Measurements from ENCODE around the gene PFKFB4. TPM values are rescaled to one million over a fixed set of nuclear protein-coding genes. Genes with fewer than 3 reads are reported as not detected.
A peak's percentile ranks its signal among the peaks of the same experiment; 100 is the strongest.

The PFKFB4 gene
- total and polyA plus RNA-seq, 3 experiments from 2014 or later = 1.3 to 2.2 (median 1.8) TPM

GRCh38 chr3:48516571-48516970 is 40.0 kb downstream of the PFKFB4 start:
- H3K27ac ChIP-seq (ENCODE audit: low read depth, low read length) = no peak overlapping the region
- Mint-ChIP-seq H3K4me1 (peaks cover 57 to 68% (median 68%) of the 10 kb centered on the region in 3 donors), H3K27ac (peak overlapping the region in 6 of 8 donors; percentile 50 to 86 (median 71)), H3K27me3 (peaks cover 0 to 1% of the 10 kb centered on the region in 2 donors), H3K4me3 (peak overlapping the region in 5 of 7 donors; percentile 41 to 84 (median 67)), H3K9me3 (no peaks in the 10 kb centered on the region), H3K36me3 (no peaks in the 10 kb centered on the region)
- H3K4me3 ChIP-seq (ENCODE audit: low read length) = peak overlapping the region; percentile 3
- H3K36me3 ChIP-seq (ENCODE audit: insufficient read depth, low read length) = no peaks in the 10 kb centered on the region
- H3K4me1 ChIP-seq (ENCODE audit: insufficient read depth, low read length) = peaks cover 67% of the 10 kb centered on the region
- POLR2A ChIA-PET = interaction anchor here (0.6 kb wide), 1 partner anchor 29 kb away, joined by 3 read pairs; no protein-coding TSS in a partner anchor
- CTCF ChIA-PET = interaction anchor here (2.3 to 2.8 kb wide), 3 partner anchors 32 to 116 kb away, joined by 7 to 13 read pairs (median 9); no protein-coding TSS in a partner anchor
- DNase-seq = no peak
- H3K27me3 ChIP-seq (ENCODE audit: insufficient read depth, low read length, poor library complexity, severe bottlenecking) = no peaks in the 10 kb centered on the region
- no peaks in the 10 kb centered on the region for H3K9me3 ChIP-seq (ENCODE audit: low read length)

GRCh38 chr3:48514431-48515227 is 42.0 kb downstream of the PFKFB4 start:
- H3K9me3 ChIP-seq (ENCODE audit: low read length) = no peaks in the 10 kb centered on the region
- H3K27me3 Mint-ChIP-seq = peaks cover 0 to 7% of the 10 kb centered on the region in 2 donors
- H3K36me3 ChIP-seq (ENCODE audit: insufficient read depth, low read length) = no peaks in the 10 kb centered on the region
- peak overlapping the region; percentile 8 for H3K4me3 ChIP-seq (ENCODE audit: low read length)
- H3K27ac Mint-ChIP-seq = peak overlapping the region in 7 of 8 donors; percentile 26 to 71 (median 68)
- no peaks in the 10 kb centered on the region for H3K9me3 Mint-ChIP-seq
- CTCF ChIA-PET = interaction anchor here (0.9 to 2.8 kb wide), 4 partner anchors 15 to 114 kb away, joined by 3 to 18 read pairs (median 10); no protein-coding TSS in a partner anchor
- POLR2A ChIA-PET = no interaction called here
- H3K36me3 Mint-ChIP-seq = no peaks in the 10 kb centered on the region
- no peak overlapping the region for H3K27ac ChIP-seq (ENCODE audit: low read depth, low read length)
- H3K4me1 Mint-ChIP-seq = peaks cover 54 to 69% (median 64%) of the 10 kb centered on the region in 3 donors
- H3K4me1 ChIP-seq (ENCODE audit: insufficient read depth, low read length) = peaks cover 61% of the 10 kb centered on the region
- DNase-seq = peak in 2 of 5 donors; percentile 52 to 58
- H3K4me3 Mint-ChIP-seq = peak overlapping the region in 6 of 7 donors; percentile 62 to 75 (median 68)
- no peaks in the 10 kb centered on the region for H3K27me3 ChIP-seq (ENCODE audit: insufficient read depth, low read length, poor library complexity, severe bottlenecking)

DNA sequence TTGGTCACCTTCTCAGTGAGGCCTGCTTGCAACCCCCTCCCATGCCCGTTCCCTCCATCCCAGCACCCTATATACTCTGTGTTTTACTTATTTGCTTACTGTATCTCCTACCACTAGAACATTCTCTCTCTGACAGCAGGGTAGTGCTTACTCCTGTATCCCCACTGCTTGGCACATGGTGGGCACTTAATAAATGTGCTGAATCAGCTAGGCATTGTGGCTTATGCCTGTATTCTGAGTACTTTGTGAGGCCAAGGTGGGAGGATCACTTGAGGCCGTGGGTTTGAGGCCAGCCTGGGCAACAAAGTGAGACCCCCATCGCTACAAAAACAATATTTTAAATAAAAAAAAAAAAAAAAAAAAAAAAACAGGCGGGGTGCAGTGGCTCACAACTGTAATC is 45.1 kb downstream of the PFKFB4 start:
- DNase-seq = no peak
- no peaks in the 10 kb centered on the region for H3K36me3 Mint-ChIP-seq
- H3K27me3 ChIP-seq (ENCODE audit: insufficient read depth, low read length, poor library complexity, severe bottlenecking) = no peaks in the 10 kb centered on the region
- H3K4me1 ChIP-seq (ENCODE audit: insufficient read depth, low read length) = peaks cover 47% of the 10 kb centered on the region
- POLR2A ChIA-PET = no interaction called here
- peak overlapping the region in 1 of 8 donors; percentile 54 for H3K27ac Mint-ChIP-seq
- H3K4me3 ChIP-seq (ENCODE audit: low read length) = no peak overlapping the region
- H3K36me3 ChIP-seq (ENCODE audit: insufficient read depth, low read length) = no peaks in the 10 kb centered on the region
- H3K27me3 Mint-ChIP-seq = peaks cover 0 to 9% of the 10 kb centered on the region in 2 donors
- H3K4me3 Mint-ChIP-seq = no peak overlapping the region
- CTCF ChIA-PET = interaction anchor here (0.6 to 2.0 kb wide), 4 partner anchors 36 to 76 kb away, joined by 3 to 8 read pairs (median 6); a partner anchor contains a TSS
- H3K4me1 Mint-ChIP-seq = peaks cover 38 to 53% (median 48%) of the 10 kb centered on the region in 3 donors
- H3K9me3 ChIP-seq (ENCODE audit: low read length) = no peaks in the 10 kb centered on the region
- H3K27ac ChIP-seq (ENCODE audit: low read depth, low read length) = no peak overlapping the region
- H3K9me3 Mint-ChIP-seq = no peaks in the 10 kb centered on the region

GRCh38 chr3:48507256-48508061 is 49.1 kb downstream of the PFKFB4 start:
- H3K27me3 ChIP-seq (ENCODE audit: insufficient read depth, low read length, poor library complexity, severe bottlenecking) = no peaks in the 10 kb centered on the region
- H3K4me3 ChIP-seq (ENCODE audit: low read length) = no peak overlapping the region
- peak; percentile 60 to 86 (median 71) for DNase-seq
- H3K9me3 Mint-ChIP-seq = no peaks in the 10 kb centered on the region
- H3K36me3 ChIP-seq (ENCODE audit: insufficient read depth, low read length) = no peaks in the 10 kb centered on the region
- ChIA-PET CTCF (interaction anchor here (0.6 to 8.0 kb wide), 29 partner anchors 9 to 236 kb away, joined by 3 to 71 read pairs (median 5); partner anchors contain the start of genes ATRIP, CCDC51 and TMA7), POLR2A (interaction anchor here (0.6 to 1.7 kb wide), 5 partner anchors 34 to 71 kb away, joined by 3 to 7 read pairs (median 3); no protein-coding TSS in a partner anchor)
- H3K27me3 Mint-ChIP-seq = peaks cover 0 to 9% of the 10 kb centered on the region in 2 donors
- no peaks in the 10 kb centered on the region for H3K36me3 Mint-ChIP-seq
- peaks cover 31 to 49% (median 46%) of the 10 kb centered on the region in 3 donors for H3K4me1 Mint-ChIP-seq
- no peaks in the 10 kb centered on the region for H3K9me3 ChIP-seq (ENCODE audit: low read length)
- H3K4me3 Mint-ChIP-seq = peak overlapping the region in 5 of 7 donors; percentile 18 to 62 (median 46)
- peak overlapping the region; percentile 72 to 89 (median 85) for H3K27ac Mint-ChIP-seq
- no peak overlapping the region for H3K27ac ChIP-seq (ENCODE audit: low read depth, low read length)
- peaks cover 38% of the 10 kb centered on the region for H3K4me1 ChIP-seq (ENCODE audit: insufficient read depth, low read length)

DNA sequence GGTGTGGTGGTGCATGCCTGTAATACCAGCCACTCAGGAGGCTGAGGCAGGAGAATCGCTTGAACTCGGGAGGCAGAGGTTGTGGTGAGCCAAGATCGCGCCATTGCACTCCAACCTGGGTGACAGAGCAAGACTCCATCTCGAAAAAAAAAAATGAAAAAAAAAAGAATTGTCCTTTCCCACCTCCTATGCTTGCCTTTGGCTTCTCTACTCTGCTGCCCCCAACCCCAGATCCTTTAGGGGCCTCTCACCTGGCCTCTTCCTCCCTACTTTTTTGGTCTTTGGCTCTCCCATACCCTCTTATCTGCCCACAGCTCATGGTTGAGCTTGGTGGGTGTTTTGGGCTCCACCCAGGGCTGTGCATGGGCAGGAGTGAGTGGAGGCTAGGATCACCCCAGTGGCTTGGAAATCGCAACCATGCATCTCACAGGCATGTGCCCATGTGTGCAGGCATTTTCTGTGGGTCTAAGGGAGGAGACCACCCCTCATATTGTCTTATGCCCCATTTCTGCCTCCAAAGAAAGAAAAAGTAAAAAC is 50.6 kb downstream of the PFKFB4 start:
- no peak overlapping the region for H3K27ac ChIP-seq (ENCODE audit: low read depth, low read length)
- Mint-ChIP-seq H3K27me3 (peaks cover 0 to 4% of the 10 kb centered on the region in 2 donors), H3K4me3 (peak overlapping the region in 5 of 7 donors; percentile 20 to 84 (median 47)), H3K36me3 (no peaks in the 10 kb centered on the region), H3K4me1 (peaks cover 39 to 55% (median 53%) of the 10 kb centered on the region in 3 donors), H3K27ac (peak overlapping the region in 7 of 8 donors; percentile 27 to 82 (median 52)), H3K9me3 (no peaks in the 10 kb centered on the region)
- no peaks in the 10 kb centered on the region for H3K27me3 ChIP-seq (ENCODE audit: insufficient read depth, low read length, poor library complexity, severe bottlenecking)
- no peaks in the 10 kb centered on the region for H3K9me3 ChIP-seq (ENCODE audit: low read length)
- peaks cover 43% of the 10 kb centered on the region for H3K4me1 ChIP-seq (ENCODE audit: insufficient read depth, low read length)
- ChIA-PET CTCF (interaction anchor here (1.0 to 8.0 kb wide), 12 partner anchors 33 to 106 kb away, joined by 3 to 71 read pairs (median 12); a partner anchor contains a TSS), POLR2A (interaction anchor here (1.3 kb wide), 1 partner anchor 34 kb away, joined by 5 read pairs; no protein-coding TSS in a partner anchor)
- no peak for DNase-seq
- H3K36me3 ChIP-seq (ENCODE audit: insufficient read depth, low read length) = no peaks in the 10 kb centered on the region
- no peak overlapping the region for H3K4me3 ChIP-seq (ENCODE audit: low read length)

- Histone ChIP-seq H3K36me3 (ENCODE audit: insufficient read depth, low read length) (no peaks in the 10 kb centered on the region), H3K4me3 (ENCODE audit: low read length) (peak overlapping the region; percentile 60), H3K9me3 (ENCODE audit: low read length) (no peaks in the 10 kb centered on the region), H3K27ac (ENCODE audit: low read depth, low read length) (no peak overlapping the region), H3K4me1 (ENCODE audit: insufficient read depth, low read length) (peaks cover 43% of the 10 kb centered on the region), H3K27me3 (ENCODE audit: insufficient read depth, low read length, poor library complexity, severe bottlenecking) (no peaks in the 10 kb centered on the region)
- DNase-seq = no peak
- Mint-ChIP-seq H3K27ac (peak overlapping the region in 5 of 8 donors; percentile 62 to 87 (median 77)), H3K27me3 (peaks cover 0 to 3% of the 10 kb centered on the region in 2 donors), H3K4me1 (peaks cover 40 to 59% (median 57%) of the 10 kb centered on the region in 3 donors), H3K36me3 (peaks cover 0 to 2% (median 0%) of the 10 kb centered on the region in 3 donors), H3K9me3 (no peaks in the 10 kb centered on the region), H3K4me3 (peak overlapping the region; percentile 73 to 93 (median 76))
- ChIA-PET CTCF (interaction anchor here (1.0 to 8.0 kb wide), 7 partner anchors 23 to 231 kb away, joined by 3 to 71 read pairs (median 8); partner anchors contain the start of genes CCDC51 and TMA7), POLR2A (interaction anchor here (0.7 to 2.1 kb wide), 3 partner anchors 26 to 65 kb away, joined by 3 to 8 read pairs (median 6); partner anchors contain the start of genes ATRIP, CCDC51 and TMA7)
Measured at GRCh38 chr3:48505146-48505545, 51.5 kb downstream of the PFKFB4 start.
